OCI-LY1 (cell line): ENCODE data around the gene RUSC2.

Source experiments
- H2AFZ ChIP-seq: fragments of 200-600 bp; sonication (generic), shearing (Covaris generic); 2 replicates; pipeline ENCODE4 v1.6.0; 2014; ENCODE audit warnings: antibody characterized with exemption, mild to moderate bottlenecking, low read length
- H3F3A ChIP-seq: fragments of 200-600 bp; sonication (generic), shearing (Covaris generic); 2 replicates; pipeline ENCODE4 v1.6.0; 2014; ENCODE audit warnings: mild to moderate bottlenecking, antibody characterized with exemption, low read length, moderate library complexity; ENCODE audit not compliant: insufficient read depth
- H3K27ac ChIP-seq: fragments of 200-600 bp; sonication (generic); 2 replicates; pipeline ENCODE4 v1.5.1; 2014; ENCODE audit warnings: low read length, mixed run types, mild to moderate bottlenecking, low read depth; ENCODE audit not compliant: poor library complexity, severe bottlenecking
- H3K27me3 ChIP-seq: fragments of 200-600 bp; sonication (generic); 2 replicates; pipeline ENCODE4 v1.6.0; 2014; ENCODE audit warnings: antibody characterized with exemption, mild to moderate bottlenecking, low read length, moderate library complexity; ENCODE audit not compliant: insufficient read depth
- H3K36me3 ChIP-seq: fragments of 200-600 bp; sonication (generic); 2 replicates; pipeline ENCODE4 v1.6.1; 2014; ENCODE audit warnings: mild to moderate bottlenecking, antibody characterized with exemption, low read length, moderate library complexity, mixed read lengths; ENCODE audit not compliant: insufficient read depth
- H3K4me1 ChIP-seq: fragments of 200-600 bp; sonication (generic); 2 replicates; pipeline ENCODE4 v1.5.1; 2014; ENCODE audit warnings: mild to moderate bottlenecking, low read length, moderate library complexity; ENCODE audit not compliant: insufficient read depth, severe bottlenecking
- H3K4me2 ChIP-seq: fragments of 200-600 bp; sonication (generic), shearing (Covaris generic); 2 replicates; pipeline ENCODE4 v1.6.1; 2014; ENCODE audit warnings: low read length
- H3K4me3 ChIP-seq: fragments of 200-600 bp; sonication (generic); 2 replicates; pipeline ENCODE4 v1.5.1; 2014; ENCODE audit warnings: low read length, low read depth, mild to moderate bottlenecking, mixed read lengths; ENCODE audit not compliant: poor library complexity, severe bottlenecking
- H3K79me2 ChIP-seq: fragments of 200-600 bp; shearing (Covaris generic); 2 replicates; pipeline ENCODE4 v1.6.1; 2016; ENCODE audit warnings: mixed run types, low read length, mixed read lengths; ENCODE audit not compliant: insufficient read depth
- H3K9ac ChIP-seq: fragments of 200-600 bp; sonication (generic), shearing (Covaris generic); 2 replicates; pipeline ENCODE4 v1.6.1; 2014; ENCODE audit warnings: mild to moderate bottlenecking, low read length, mixed read lengths
- H3K9me2 ChIP-seq: fragments of 200-600 bp; sonication (generic), shearing (Covaris generic); 2 replicates; pipeline ENCODE4 v1.6.1; 2014; ENCODE audit warnings: low read depth, mild to moderate bottlenecking, low read length, mixed read lengths
- H3K9me3 ChIP-seq: fragments of 200-600 bp; shearing (Covaris generic); 2 replicates; pipeline ENCODE4 v1.6.1; 2014; ENCODE audit warnings: low read length, mixed read lengths
- H4K20me1 ChIP-seq: fragments of 200-600 bp; sonication (generic), shearing (Covaris generic); 2 replicates; pipeline ENCODE4 v1.6.0; 2016; ENCODE audit warnings: mild to moderate bottlenecking, low read length; ENCODE audit not compliant: insufficient read depth
- CTCF ChIP-seq: fragments of 200-600 bp; sonication (generic), shearing (Covaris generic); IDR thresholded peaks from 2 replicates; pipeline ENCODE4 v1.5.1; 2017; ENCODE audit warnings: mild to moderate bottlenecking, antibody characterized with exemption, low read length, moderate library complexity, mixed read lengths
- EZH2 ChIP-seq: fragments of 200-600 bp; sonication (generic), shearing (Covaris generic); IDR thresholded peaks from 2 replicates; pipeline ENCODE4 v1.8.0; 2017; ENCODE audit warnings: borderline replicate concordance, mixed run types, mild to moderate bottlenecking, antibody characterized with exemption, low read length, moderate library complexity, mixed read lengths

The RUSC2 gene

DNA sequence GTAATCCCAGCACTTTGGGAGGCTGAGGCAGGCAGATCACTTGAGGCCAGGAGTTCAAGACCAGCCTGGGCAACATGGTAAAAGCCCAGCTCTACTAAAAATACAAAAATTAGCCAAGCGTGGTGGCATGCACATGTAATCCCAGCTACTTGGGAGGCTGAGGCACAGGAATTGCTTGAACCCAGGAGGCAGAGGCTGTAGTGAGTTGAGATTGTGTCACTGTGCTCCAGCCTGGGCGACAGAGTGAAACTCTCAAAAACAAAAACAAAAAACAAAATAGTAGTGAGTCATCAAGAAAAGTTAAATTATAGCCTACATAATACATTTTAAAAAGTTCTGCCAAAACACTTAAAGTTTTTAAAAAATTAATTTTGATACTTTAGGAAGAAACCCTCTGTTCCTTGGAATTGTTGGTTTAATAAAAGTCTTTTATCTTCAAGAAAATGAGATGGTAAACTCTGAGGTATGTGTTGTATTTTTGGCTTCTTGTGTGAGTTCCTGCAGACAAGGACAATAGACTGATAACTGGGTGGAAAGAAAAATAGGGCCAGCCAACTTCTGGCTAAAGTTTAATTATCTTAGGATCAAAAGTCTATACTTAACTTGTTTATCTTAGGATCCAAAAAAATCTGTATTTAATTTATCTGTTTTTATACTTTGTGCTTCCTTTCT, 9.3 kb downstream of the RUSC2 start:
- Histone ChIP-seq H4K20me1 (no peaks in the 10 kb centered on the region), H3K9me2 (no peaks in the 10 kb centered on the region)

DNA sequence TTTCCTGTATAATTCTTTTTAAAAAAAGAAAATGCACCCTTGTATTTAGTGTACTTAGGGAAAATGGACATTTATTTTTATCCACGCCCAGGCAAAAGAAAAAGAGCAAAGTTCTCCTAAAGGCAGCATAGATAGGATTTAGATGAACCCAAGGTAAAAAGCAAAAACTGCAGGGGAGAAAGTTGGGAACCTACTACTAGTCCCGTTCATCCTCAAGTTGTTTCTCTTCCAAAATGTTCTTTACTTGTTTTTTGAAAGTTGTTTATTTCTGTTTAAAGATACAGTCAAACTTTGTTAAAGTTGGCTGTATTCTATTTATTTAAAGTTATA, 9.8 kb downstream of the RUSC2 start:
- Histone ChIP-seq H3K9ac (no peak overlapping the region), H2AFZ (no peak overlapping the region), H3K9me2 (no peaks in the 10 kb centered on the region), H3K4me2 (no peak overlapping the region), H3F3A (no peaks in the 10 kb centered on the region), H3K36me3 (no peaks in the 10 kb centered on the region), H4K20me1 (no peaks in the 10 kb centered on the region), H3K9me3 (peaks cover 2% of the 10 kb centered on the region; the same call in 1 of the 2 replicates), H3K27me3 (no peaks in the 10 kb centered on the region), H3K79me2 (no peaks in the 10 kb centered on the region), H3K27ac (no peak overlapping the region), H3K4me3 (no peak overlapping the region), H3K4me1 (no peaks in the 10 kb centered on the region)
- no peak for TF ChIP-seq CTCF

More for the DNA sequence above, 9.3 kb downstream of the RUSC2 start:
- TF ChIP-seq CTCF (no peak), EZH2 (no peak)
- no peak overlapping the region for H3K4me3 ChIP-seq
- H3K27me3 ChIP-seq, result no peaks in the 10 kb centered on the region
- H3K79me2 ChIP-seq, result no peaks in the 10 kb centered on the region
- no peak overlapping the region for H2AFZ ChIP-seq
- H3K9ac ChIP-seq, result no peak overlapping the region
- no peak overlapping the region for H3K27ac ChIP-seq
- H3K36me3 ChIP-seq, result no peaks in the 10 kb centered on the region
- peaks cover 2% of the 10 kb centered on the region; the same call in 1 of the 2 replicates for H3K9me3 ChIP-seq
- no peaks in the 10 kb centered on the region for H3K4me1 ChIP-seq
- no peak overlapping the region for H3K4me2 ChIP-seq
- no peaks in the 10 kb centered on the region for H3F3A ChIP-seq

DNA sequence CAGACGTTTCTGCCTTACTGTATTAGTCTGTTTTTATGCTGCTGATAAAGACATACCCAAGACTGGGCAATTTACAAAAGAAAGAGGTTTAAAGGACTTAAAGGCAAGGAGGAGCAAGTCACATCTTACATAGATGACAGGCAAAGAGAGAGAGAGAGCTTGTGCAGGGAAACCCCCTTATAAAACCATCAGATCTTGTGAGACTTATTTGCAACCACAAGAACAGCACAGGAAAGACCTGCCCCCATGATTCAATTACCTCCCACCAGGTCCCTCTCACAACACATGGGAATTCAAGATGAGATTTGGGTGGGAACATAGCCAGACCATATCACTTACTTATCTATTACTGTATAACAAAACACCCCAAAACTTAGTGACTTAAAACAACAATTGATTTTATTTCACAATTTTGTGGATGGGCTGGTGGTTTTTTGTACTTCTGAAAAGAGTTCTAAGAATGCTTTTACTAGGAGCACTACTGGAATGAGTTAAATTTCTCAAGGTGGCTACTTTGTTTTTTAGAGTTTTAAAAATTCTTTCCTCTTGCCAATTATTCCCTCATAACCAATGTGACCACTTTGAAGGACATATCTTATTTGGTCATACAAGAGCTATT, 10.3 kb downstream of the RUSC2 start:
- H3K9me3 ChIP-seq, result peaks cover 2% of the 10 kb centered on the region; the same call in 1 of the 2 replicates
- H3K27ac ChIP-seq, result no peak overlapping the region
- H3K79me2 ChIP-seq, result no peaks in the 10 kb centered on the region
- no peak for TF ChIP-seq EZH2
- no peak for TF ChIP-seq CTCF
- no peaks in the 10 kb centered on the region for H3K4me1 ChIP-seq
- H3K4me2 ChIP-seq, result no peak overlapping the region
- no peaks in the 10 kb centered on the region for H3K36me3 ChIP-seq
- no peaks in the 10 kb centered on the region for H3K9me2 ChIP-seq
- no peaks in the 10 kb centered on the region for H4K20me1 ChIP-seq
- no peak overlapping the region for H2AFZ ChIP-seq
- H3F3A ChIP-seq, result no peaks in the 10 kb centered on the region
- no peaks in the 10 kb centered on the region for H3K27me3 ChIP-seq
- no peak overlapping the region for H3K9ac ChIP-seq
- H3K4me3 ChIP-seq, result no peak overlapping the region
